ENCODE measurements around the gene NKX1-2. TPM values are rescaled to one million over a fixed set of nuclear protein-coding genes. Genes with fewer than 3 reads are reported as not detected.

The NKX1-2 gene
- not detected in 2 replicates for total RNA-seq (2014; rRNA removed; shearing (Covaris generic))

DNA sequence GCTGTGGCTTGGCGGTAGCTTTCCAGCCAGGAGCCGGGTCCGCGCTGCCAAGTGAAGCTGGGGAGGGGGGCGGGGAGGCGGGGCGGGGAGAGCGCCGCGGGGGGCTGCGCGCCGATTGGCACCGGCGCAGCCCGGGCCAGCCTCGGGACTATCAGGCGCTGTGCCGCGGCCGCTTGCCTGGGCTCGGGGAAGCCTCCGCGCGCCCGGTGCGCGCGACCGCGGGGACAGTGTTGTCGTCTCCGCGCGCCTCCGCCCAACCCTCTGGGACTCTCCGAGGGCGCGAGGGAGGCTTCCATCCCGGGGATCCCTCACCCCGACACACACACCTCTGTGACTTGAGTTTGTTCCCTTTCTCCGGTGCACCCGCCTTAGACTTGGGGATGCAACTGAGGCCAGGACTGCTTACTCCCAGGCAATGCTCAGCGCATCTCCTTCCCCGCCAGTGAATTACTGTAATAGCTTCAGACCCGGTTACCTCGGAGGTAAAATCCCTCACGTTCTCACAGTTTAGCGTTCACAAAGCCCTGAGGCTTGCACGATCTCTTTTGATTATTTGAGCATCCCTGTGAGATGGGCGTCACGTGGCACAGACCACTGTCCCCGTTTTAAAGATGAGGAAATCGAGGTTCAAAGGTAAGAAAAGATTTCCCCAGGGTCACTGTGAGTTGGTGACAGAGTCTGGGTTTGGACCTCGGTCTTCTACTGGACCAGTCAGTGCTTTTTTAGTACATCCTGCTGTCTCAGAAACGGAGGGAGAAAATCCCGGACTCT, at the start of gene NKX1-2:
TSS of gene NKX1-2 (minus strand) at position 24 of the 771 bp plus-strand sequence. CDS start 92 bp downstream, outside the sequence.
- no peak within 1 kb of the TSS for H3K27ac ChIP-seq
- no peaks in the 10 kb centered on the region for H3K4me1 ChIP-seq (replicated peaks)
- H3K27me3 ChIP-seq (replicated peaks), result peaks cover 87% of the 10 kb centered on the region
- H3K4me3 ChIP-seq, result no peak within 1 kb of the TSS
- no peaks in the 10 kb centered on the region; the same call in 1 of the 2 replicates for H3K9me3 ChIP-seq (replicated peaks)
- DNase-seq (ENCODE audit: low read depth in 1 of 2, low spot score in 2 of 2), result no peak
- H3K36me3 ChIP-seq, result no peaks in the 10 kb centered on the region

DNA sequence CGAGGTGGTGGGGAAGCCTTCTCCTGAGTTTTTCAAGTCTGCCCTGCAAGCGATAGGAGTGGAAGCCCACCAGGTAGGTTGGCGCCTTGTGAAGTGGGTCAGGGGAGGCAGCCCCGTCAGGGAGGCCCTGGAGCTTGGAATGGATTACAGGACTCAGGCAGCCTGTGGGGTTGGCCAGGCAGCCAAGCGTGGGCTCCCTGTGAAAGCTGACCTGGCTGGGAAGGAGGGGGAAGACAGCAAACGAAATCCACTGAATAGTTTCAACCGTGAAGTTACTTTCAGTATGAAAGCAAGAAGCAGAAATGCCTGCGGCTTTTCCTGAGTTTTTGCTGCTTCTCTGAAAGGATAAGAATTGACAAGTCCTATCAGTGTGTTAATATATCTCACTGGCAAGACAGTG, 48.2 kb upstream of the NKX1-2 start:
- Histone ChIP-seq H3K27me3 (replicated peaks) (no peaks in the 10 kb centered on the region), H3K27ac (no peak overlapping the region), H3K36me3 (0 out of 2 replicates have a peak, but pooled peaks cover 3% of the 10 kb centered on the region), H3K9me3 (replicated peaks) (0 out of 2 replicates have a peak, but pooled peaks cover 2% of the 10 kb centered on the region), H3K4me1 (replicated peaks) (no peaks in the 10 kb centered on the region), H3K4me3 (no peak overlapping the region)
- no peak for DNase-seq (ENCODE audit: low read depth in 1 of 2, low spot score in 2 of 2)

GRCh38 chr10:124497196-124497881, 47.5 kb upstream of the NKX1-2 start:
- Histone ChIP-seq H3K4me1 (replicated peaks) (no peaks in the 10 kb centered on the region), H3K9me3 (replicated peaks) (0 out of 2 replicates have a peak, but pooled peaks cover 2% of the 10 kb centered on the region), H3K27me3 (replicated peaks) (no peaks in the 10 kb centered on the region), H3K4me3 (no peak overlapping the region), H3K27ac (no peak overlapping the region), H3K36me3 (0 out of 2 replicates have a peak, but pooled peaks cover 3% of the 10 kb centered on the region)
- DNase-seq (ENCODE audit: low read depth in 1 of 2, low spot score in 2 of 2), result no peak

GRCh38 chr10:124496620-124497019, 46.8 kb upstream of the NKX1-2 start:
- Histone ChIP-seq H3K27ac (no peak overlapping the region), H3K4me1 (replicated peaks) (no peaks in the 10 kb centered on the region), H3K27me3 (replicated peaks) (no peaks in the 10 kb centered on the region), H3K9me3 (replicated peaks) (0 out of 2 replicates have a peak, but pooled peaks cover 2% of the 10 kb centered on the region), H3K4me3 (no peak overlapping the region), H3K36me3 (0 out of 2 replicates have a peak, but pooled peaks cover 3% of the 10 kb centered on the region)
- DNase-seq (ENCODE audit: low read depth in 1 of 2, low spot score in 2 of 2), result no peak

GRCh38 chr10:124496150-124496549, 46.3 kb upstream of the NKX1-2 start:
- H3K4me1 ChIP-seq (replicated peaks), result no peaks in the 10 kb centered on the region
- no peaks in the 10 kb centered on the region for H3K27me3 ChIP-seq (replicated peaks)
- no peak overlapping the region for H3K27ac ChIP-seq
- 0 out of 2 replicates have a peak, but pooled peaks cover 2% of the 10 kb centered on the region for H3K9me3 ChIP-seq (replicated peaks)
- no peak for DNase-seq (ENCODE audit: low read depth in 1 of 2, low spot score in 2 of 2)
- H3K36me3 ChIP-seq, result 0 out of 2 replicates have a peak, but pooled peaks cover 3% of the 10 kb centered on the region
- no peak overlapping the region for H3K4me3 ChIP-seq

- Histone ChIP-seq H3K4me1 (replicated peaks) (no peaks in the 10 kb centered on the region), H3K9me3 (replicated peaks) (0 out of 2 replicates have a peak, but pooled peaks cover under 1% of the 10 kb centered on the region), H3K27me3 (replicated peaks) (no peaks in the 10 kb centered on the region), H3K4me3 (no peak overlapping the region), H3K27ac (no peak overlapping the region), H3K36me3 (no peaks in the 10 kb centered on the region)
- DNase-seq (ENCODE audit: low read depth in 1 of 2, low spot score in 2 of 2), result no peak
Measured at GRCh38 chr10:124495725-124496124, 45.9 kb upstream of the NKX1-2 start.

DNA sequence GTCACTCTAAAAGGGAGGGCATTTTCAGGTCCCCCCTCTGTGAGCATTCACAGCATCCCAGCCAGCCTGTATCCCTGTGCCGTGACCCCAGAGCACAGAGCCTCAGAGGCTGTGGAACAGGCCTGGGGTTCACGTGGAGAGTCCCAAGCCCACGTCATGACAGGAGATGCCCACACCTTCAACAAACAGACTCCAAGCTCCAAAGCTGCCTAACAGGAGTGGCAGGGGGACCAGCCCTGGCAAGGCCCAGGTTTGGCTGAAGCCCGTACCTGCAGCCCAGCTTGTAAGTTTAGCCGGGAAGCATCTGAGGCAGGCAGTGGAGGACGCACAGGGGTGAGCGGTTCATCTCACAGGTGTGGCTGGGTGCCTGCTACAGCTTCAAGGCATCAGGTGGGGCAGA, 45.3 kb upstream of the NKX1-2 start:
- no peaks in the 10 kb centered on the region for H3K27me3 ChIP-seq (replicated peaks)
- H3K27ac ChIP-seq, result no peak overlapping the region
- no peak for DNase-seq (ENCODE audit: low read depth in 1 of 2, low spot score in 2 of 2)
- no peak overlapping the region for H3K4me3 ChIP-seq
- no peaks in the 10 kb centered on the region for H3K36me3 ChIP-seq
- H3K4me1 ChIP-seq (replicated peaks), result no peaks in the 10 kb centered on the region
- no peaks in the 10 kb centered on the region for H3K9me3 ChIP-seq (replicated peaks)

DNA sequence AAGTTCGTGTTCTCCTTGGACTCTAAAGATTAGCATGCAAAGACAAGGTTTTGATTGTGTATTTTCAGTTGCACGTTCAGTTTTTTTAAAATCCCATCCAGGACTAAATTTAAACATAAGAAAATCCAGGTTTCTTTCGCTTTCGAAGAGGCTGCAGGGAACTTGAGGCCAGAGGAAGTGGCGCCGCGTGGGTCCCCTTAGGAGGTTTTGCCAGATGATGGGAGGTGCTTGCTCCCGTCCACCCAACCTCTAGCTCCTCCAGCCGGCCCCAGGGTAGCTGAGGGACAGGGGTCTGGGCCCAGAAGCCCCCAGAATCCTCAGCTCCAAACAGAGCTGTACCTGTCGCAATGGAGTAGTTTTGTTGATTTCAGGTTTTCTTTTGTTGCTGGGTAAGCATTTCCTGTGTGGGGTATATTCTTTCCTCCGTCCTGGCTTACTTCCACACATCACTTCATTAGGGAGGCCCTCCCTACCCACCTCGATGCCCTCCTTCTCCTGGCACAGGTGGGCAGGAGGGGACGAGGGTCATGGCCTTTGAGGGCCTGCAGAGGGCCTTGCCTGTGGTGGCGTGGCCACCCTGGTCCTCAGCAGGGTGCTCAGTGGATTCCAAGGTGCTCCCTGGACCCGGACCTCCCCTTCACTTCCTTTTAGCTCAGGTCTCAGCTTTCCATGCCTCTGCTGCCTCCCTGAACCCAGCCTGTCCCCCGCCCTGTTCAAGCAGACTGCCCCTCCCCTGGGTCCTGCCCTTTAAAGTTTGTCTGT, 44.4 kb upstream of the NKX1-2 start:
- no peak for DNase-seq (ENCODE audit: low read depth in 1 of 2, low spot score in 2 of 2)
- Histone ChIP-seq H3K36me3 (no peaks in the 10 kb centered on the region), H3K27ac (no peak overlapping the region), H3K4me1 (replicated peaks) (no peaks in the 10 kb centered on the region), H3K4me3 (no peak overlapping the region), H3K27me3 (replicated peaks) (no peaks in the 10 kb centered on the region), H3K9me3 (replicated peaks) (no peaks in the 10 kb centered on the region)

DNA sequence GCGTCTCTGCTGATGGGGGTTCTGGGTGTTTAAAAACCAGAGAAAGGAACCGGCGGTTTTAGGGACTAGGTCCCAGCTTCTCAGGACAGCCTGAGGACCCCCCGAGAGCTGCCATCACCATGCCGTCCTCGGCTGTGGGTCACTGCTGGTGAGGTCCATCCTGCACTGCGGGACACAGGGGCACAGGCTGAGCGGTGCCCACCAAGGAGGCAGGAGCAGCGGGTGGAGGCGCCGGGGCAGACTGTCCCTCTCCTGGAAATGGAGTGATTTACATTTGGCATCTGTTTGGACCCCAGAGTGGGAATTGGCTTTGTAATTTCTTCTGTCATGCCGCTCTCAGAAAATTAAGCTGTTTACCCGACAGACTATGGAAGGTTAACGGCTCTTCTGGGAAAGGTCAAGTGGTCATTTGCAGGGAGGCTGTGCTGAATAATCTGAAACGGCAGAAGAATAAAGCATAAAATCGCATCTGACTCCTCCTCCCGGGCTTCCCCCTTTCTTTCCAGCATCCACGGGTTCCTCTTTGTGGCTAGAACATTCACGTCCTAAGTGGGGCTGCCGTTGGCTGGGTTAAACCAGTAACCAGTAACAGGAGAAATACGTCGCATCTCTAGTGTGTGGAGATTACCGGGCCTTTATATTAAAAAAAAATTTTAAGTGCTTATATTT, 43.5 kb upstream of the NKX1-2 start:
- Histone ChIP-seq H3K27ac (no peak overlapping the region), H3K4me3 (no peak overlapping the region), H3K4me1 (replicated peaks) (no peaks in the 10 kb centered on the region), H3K27me3 (replicated peaks) (no peaks in the 10 kb centered on the region), H3K36me3 (no peaks in the 10 kb centered on the region), H3K9me3 (replicated peaks) (no peaks in the 10 kb centered on the region)
- DNase-seq (ENCODE audit: low read depth in 1 of 2, low spot score in 2 of 2), result no peak

DNA sequence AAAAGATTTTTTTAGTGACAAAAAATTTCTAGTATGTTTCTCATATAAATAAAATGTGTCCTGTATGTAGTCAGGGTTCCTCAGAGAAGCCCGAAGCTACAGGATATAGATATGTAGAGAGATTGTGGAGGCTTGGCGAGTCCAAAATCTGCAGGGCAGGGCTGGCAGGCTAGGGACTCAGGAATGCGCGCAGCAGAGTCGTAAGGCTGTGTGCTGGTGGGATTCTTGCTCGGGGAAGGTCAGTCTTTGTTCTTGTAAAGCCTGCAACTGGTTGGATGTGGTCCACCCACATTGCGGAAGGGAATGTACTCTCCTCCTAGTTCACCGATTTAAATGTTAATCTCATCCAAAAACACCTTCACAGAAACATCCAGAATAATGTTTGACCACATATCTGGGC, 42.4 kb upstream of the NKX1-2 start:
- no peak for DNase-seq (ENCODE audit: low read depth in 1 of 2, low spot score in 2 of 2)
- H3K4me1 ChIP-seq (replicated peaks), result no peaks in the 10 kb centered on the region
- H3K9me3 ChIP-seq (replicated peaks), result no peaks in the 10 kb centered on the region
- H3K4me3 ChIP-seq, result no peak overlapping the region
- H3K27me3 ChIP-seq (replicated peaks), result no peaks in the 10 kb centered on the region
- H3K27ac ChIP-seq, result no peak overlapping the region
- no peaks in the 10 kb centered on the region for H3K36me3 ChIP-seq

- Histone ChIP-seq H3K27me3 (replicated peaks) (no peaks in the 10 kb centered on the region), H3K9me3 (replicated peaks) (no peaks in the 10 kb centered on the region), H3K4me3 (no peak overlapping the region), H3K36me3 (no peaks in the 10 kb centered on the region), H3K27ac (no peak overlapping the region), H3K4me1 (replicated peaks) (no peaks in the 10 kb centered on the region)
- no peak for DNase-seq (ENCODE audit: low read depth in 1 of 2, low spot score in 2 of 2)
Measured at GRCh38 chr10:124491105-124491504, 41.3 kb upstream of the NKX1-2 start.

- no peak overlapping the region for H3K4me3 ChIP-seq
- H3K4me1 ChIP-seq (replicated peaks), result no peaks in the 10 kb centered on the region
- DNase-seq (ENCODE audit: low read depth in 1 of 2, low spot score in 2 of 2), result no peak
- no peaks in the 10 kb centered on the region for H3K36me3 ChIP-seq
- H3K9me3 ChIP-seq (replicated peaks), result no peaks in the 10 kb centered on the region
- H3K27me3 ChIP-seq (replicated peaks), result no peaks in the 10 kb centered on the region
- H3K27ac ChIP-seq, result no peak overlapping the region
Measured at GRCh38 chr10:124486635-124487034, 36.8 kb upstream of the NKX1-2 start.

- no peaks in the 10 kb centered on the region for H3K36me3 ChIP-seq
- no peak for DNase-seq (ENCODE audit: low read depth in 1 of 2, low spot score in 2 of 2)
- no peak overlapping the region for H3K4me3 ChIP-seq
- no peaks in the 10 kb centered on the region for H3K27me3 ChIP-seq (replicated peaks)
- H3K4me1 ChIP-seq (replicated peaks), result no peaks in the 10 kb centered on the region
- H3K9me3 ChIP-seq (replicated peaks), result no peaks in the 10 kb centered on the region
- no peak overlapping the region for H3K27ac ChIP-seq
Measured at GRCh38 chr10:124484661-124485060, 34.8 kb upstream of the NKX1-2 start.
